GM08714 (cell line): ENCODE results near the gene SKAP1.
"Not testable (repeated sequence)": the region's sequence is repeated elsewhere in the genome, so short reads cannot be mapped to it uniquely, and the experiment has no call there.

Experiments used
- H3K4me3 ChIP-seq: fragments of 200-500 bp; sonication (Bioruptor generic); 2 replicates; pipeline ENCODE4 v1.5.1; 2014; ENCODE audit warnings: mild to moderate bottlenecking, low read length, inconsistent platforms
- ZNF274 ChIP-seq: IDR thresholded peaks from 2 replicates; pipeline ENCODE4 v1.6.1; 2012; ENCODE audit warnings: mild to moderate bottlenecking, low read depth, low read length

Gene SKAP1

DNA sequence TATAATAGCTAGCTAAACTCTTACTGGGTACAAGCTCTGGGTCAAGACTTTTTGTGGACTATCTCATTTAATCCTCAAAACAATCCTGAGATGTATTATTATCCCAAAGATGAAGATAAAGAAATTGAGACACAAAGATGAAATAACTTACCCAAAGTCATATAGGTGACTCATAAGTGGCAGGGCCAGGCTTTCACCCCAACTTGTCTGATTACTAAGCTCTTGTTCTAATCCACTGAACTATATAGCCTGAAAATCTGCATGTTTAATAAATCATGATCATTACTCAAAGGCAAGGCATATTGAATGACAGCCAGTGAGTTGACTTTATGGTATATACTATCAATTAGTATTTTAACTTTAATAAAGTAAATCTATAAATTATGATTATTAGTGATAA lies 77.4 kb downstream of the SKAP1 start:
- H3K4me3 ChIP-seq, result no peak overlapping the region
- no peak for TF ChIP-seq ZNF274

DNA sequence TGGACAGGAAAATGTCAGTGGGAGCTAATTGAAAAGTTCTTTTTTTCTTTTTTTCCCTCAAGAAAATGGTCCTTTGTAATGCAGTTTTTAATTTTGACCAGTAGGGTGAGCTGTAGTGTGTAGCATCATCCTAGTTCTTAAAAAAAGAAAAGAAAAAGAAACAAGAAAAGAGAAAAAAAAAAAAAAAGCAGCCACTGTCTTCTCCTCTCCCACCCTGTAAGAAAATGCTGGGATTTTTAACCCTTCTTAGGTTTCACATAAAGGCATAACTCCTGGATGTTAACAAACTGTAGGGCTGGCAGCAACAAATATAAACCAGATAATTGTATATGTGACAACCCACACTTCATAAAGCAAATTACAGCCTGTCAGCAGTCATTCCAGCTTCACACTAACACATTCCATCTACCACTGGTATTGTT lies 78.1 kb downstream of the SKAP1 start:
- no peak overlapping the region for H3K4me3 ChIP-seq
- TF ChIP-seq ZNF274, result no peak

- no peak overlapping the region for H3K4me3 ChIP-seq
- no peak for TF ChIP-seq ZNF274
These were observed 81.7 kb downstream of the SKAP1 start for GRCh38 chr17:48348352-48348751.

DNA sequence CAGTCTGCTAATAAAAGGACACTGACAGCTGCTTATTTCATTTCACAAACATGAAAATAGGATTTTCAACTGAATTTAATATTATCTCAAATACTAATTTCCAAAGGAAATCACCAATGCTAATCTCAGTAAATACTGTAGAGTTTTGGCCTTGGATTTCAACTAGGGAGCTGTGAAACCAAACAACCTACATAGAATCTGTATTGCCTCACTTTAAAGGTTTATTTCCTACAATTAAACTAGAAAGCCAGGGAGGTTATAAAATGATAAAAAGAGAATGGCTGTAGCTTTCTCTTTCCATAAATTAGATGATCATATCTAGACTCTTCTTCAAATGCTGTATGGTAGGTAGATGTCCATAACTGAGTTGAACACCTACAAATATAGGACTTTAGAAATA lies 82.8 kb downstream of the SKAP1 start:
- TF ChIP-seq ZNF274, result no peak
- H3K4me3 ChIP-seq, result no peak overlapping the region

DNA sequence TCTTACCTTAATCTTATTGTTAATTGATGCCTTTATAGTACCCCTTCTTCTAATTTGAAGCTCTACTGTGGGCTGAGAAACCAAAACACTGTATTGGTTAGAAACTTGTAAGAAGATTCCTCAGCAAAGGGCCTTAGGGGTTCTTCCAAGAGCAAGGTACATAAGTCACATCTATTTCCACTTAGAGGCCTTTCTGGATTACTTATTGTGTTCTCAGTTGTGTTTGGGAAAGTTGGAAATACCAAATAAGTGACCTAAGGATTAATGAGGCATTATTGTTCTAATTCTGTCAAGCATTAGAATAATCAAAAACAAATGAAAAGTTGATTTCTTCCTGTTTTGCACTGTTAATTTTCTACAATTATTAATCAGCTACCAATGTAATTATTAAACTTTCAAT lies 85.8 kb downstream of the SKAP1 start:
- no peak overlapping the region for H3K4me3 ChIP-seq
- no peak for TF ChIP-seq ZNF274

DNA sequence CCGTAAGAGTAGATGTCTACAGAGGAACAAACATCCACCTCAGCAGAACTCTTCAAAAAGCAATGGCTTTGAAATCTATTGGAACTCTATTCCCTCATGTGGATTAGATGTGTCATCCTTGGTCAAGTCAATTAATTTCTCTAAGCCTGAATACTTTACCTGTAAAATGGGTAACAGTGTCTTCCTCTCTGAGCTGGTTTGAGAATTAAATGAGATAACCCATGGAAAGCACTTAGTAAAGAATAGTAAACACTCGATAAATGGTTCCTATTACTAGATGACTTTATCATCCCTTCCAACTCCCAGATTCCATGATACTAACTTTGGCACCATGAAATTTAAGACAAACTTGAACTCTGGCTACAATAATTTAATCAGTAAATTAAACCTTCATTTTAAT lies 89.1 kb downstream of the SKAP1 start:
- no peak overlapping the region for H3K4me3 ChIP-seq
- no peak for TF ChIP-seq ZNF274

DNA sequence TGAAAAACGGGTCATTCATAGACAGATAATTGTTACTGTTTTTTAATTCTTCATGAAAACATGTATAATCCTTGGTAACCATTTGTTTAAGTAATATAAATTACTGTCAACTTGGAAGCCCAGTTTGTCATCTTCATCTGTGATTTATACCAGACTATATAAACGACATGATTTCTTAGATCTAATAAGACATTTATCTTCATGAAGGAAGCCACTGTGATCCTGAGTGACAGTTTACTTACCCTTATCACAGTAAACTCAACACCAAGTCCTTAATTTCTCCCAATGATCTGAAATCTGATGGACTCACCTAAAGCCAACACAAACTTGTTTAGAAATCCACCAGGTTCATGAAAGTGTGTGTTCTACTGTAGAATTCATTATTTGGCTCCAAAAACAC lies 91.3 kb downstream of the SKAP1 start:
- no peak for TF ChIP-seq ZNF274
- H3K4me3 ChIP-seq, result no peak overlapping the region

GRCh38 chr17:48337903-48338302 lies 92.1 kb downstream of the SKAP1 start:
- H3K4me3 ChIP-seq, result not testable (repeated sequence)

DNA sequence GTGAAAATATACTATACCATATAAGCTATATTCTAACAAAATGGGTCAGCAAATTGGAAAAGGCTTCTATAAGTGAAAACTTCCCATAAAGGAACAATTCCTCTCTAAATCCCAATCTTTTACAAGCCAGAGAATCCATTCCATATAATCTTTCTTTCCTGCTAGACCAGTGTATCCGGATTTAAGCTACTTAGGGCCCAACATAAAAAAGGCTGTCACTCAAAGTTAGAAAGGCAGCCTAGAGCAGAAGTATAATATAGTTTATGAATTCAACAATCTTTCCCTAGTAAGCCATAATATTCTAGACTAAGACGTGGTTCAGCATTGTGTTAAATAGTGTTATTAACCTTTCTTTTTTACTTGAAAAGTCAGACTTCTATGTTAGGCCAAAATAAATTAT lies 93.0 kb downstream of the SKAP1 start:
- no peak for TF ChIP-seq ZNF274
- no peak overlapping the region for H3K4me3 ChIP-seq

GRCh38 chr17:48335858-48336500 lies 94.0 kb downstream of the SKAP1 start:
- no peak for TF ChIP-seq ZNF274
- no peak overlapping the region for H3K4me3 ChIP-seq

GRCh38 chr17:48335146-48335784 lies 94.7 kb downstream of the SKAP1 start:
- H3K4me3 ChIP-seq, result no peak overlapping the region
- no peak for TF ChIP-seq ZNF274

- no peak overlapping the region for H3K4me3 ChIP-seq
- TF ChIP-seq ZNF274, result no peak
These were observed 96.9 kb downstream of the SKAP1 start for GRCh38 chr17:48333034-48333530.

GRCh38 chr17:48330887-48331286 lies 99.1 kb downstream of the SKAP1 start:
- no peak overlapping the region for H3K4me3 ChIP-seq
- no peak for TF ChIP-seq ZNF274

- no peak overlapping the region for H3K4me3 ChIP-seq
- no peak for TF ChIP-seq ZNF274
These were observed 99.6 kb downstream of the SKAP1 start for GRCh38 chr17:48330421-48330820.

- TF ChIP-seq ZNF274, result no peak
- no peak overlapping the region for H3K4me3 ChIP-seq
These were observed 101.6 kb downstream of the SKAP1 start for GRCh38 chr17:48328457-48328856.

GRCh38 chr17:48326310-48326709 lies 103.7 kb downstream of the SKAP1 start:
- no peak overlapping the region for H3K4me3 ChIP-seq
- no peak for TF ChIP-seq ZNF274

DNA sequence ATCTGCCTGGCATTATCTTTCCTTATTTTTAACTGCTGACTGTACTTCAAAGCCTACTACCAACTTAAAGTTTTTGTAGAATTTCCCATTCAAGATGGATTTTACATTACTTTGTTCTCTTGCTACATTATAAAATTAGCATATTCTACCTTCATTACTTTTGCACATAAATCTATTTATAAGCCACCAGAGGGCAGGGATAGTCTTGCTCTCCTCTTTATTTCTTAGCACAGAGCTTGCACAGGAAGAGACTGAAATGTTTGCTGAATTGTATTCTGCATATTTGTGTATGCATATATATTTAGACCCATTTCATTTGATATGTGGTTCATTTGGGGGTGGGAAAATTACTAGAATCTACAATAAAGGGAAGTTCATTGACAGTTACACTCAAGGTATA lies 108.0 kb downstream of the SKAP1 start:
- H3K4me3 ChIP-seq, result no peak overlapping the region
- TF ChIP-seq ZNF274, result no peak
